HUDEP-2 (cell line): Measurements from ENCODE around the gene DNAJB9.

Source experiments
- DNase-seq, 76 experiments: peaks; one replicate each; lab custom pipeline; 2025; ENCODE audit not compliant: unreplicated experiment in 76 of 76; lab: John Stamatoyannopoulos, UW

DNAJB9 gene

DNA sequence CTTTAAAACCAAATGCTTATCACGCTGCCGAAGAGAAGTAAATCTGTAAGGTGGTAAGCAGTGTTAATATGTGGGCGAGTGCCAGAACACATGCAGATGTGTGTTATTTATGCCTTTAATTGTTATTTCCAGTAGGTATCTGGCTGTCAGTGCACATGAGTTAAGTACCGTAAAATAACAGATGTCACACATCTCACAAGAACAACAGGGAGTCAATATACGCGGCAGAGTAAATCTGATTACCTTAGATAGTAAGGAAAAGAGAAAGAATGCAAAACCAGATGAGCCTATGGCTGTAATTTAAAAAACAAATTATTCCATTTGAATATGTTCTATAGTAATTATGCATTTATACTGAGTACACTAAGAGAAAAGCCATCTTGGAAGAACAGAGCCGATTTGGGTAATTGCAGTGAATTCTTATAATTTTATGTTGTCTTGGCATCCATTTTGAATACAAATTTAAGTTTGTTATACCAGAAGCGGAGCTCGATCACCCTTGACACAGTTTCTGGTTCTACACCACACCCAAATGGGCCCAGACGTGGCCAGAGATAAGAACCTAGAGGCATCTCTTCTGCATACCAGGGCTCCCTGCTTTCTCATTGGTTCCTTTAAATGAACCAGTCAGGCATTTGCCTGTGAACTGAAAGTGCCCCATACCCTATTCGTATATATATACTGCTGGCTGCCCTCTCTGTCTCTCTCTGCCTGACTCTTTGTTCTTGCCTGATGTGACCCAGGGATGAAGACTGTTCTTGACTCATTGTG, 34.8 kb downstream of the DNAJB9 start:
- DNase-seq, result peak in 61 of 76 experiments; percentile 1 to 78 (median 32)

DNA sequence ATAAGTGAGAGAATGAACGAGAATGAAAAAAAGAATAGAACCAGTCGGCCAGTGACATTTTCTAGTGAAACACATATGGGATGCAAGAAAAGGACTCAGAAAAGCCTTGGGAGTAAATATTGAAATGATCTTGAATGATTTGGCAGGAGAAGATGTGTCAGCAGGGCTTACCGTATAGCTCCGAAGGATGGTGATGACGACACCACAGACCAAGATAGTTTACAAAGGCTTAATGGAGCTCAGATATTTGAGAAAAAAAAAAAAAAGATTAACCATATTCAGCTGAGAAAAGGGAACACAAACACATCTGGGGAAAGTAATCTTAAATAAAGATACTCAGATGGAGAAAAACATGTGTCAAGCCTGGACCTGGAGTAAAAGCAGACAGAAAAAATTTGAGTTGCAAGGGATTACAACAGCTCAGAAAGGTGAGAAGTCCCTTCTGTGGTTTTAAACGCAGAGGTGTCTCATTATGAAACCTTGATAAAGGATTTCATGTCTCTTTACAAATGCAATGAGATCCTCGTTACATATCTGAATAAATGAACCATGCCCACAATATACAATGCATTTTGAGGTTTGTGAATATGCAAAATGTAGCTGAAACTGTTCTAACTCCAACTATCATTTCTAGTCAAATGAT, 36.0 kb downstream of the DNAJB9 start:
- DNase-seq, result no peak

DNA sequence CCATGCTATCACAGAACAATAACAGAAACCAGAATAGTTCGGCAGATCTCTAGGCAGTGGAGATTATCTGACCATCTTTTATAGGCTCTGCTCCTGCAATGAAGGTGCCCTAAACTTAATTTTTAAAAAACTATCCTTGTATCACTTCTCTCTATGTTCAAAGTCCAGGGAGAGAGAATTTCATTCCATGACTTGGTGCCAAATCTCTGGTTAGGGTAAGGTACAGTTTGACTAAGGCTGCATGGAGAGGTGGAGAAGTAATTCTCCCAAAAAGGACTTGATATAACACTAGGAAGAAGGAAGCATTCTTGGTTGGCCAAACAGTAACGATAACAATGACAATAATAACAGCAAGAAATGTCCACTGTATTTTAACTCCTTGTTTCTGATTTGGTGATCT, 40.0 kb downstream of the DNAJB9 start:
- DNase-seq, result no peak

GRCh38 chr7:108611268-108611667, 41.6 kb downstream of the DNAJB9 start:
- DNase-seq, result no peak

DNA sequence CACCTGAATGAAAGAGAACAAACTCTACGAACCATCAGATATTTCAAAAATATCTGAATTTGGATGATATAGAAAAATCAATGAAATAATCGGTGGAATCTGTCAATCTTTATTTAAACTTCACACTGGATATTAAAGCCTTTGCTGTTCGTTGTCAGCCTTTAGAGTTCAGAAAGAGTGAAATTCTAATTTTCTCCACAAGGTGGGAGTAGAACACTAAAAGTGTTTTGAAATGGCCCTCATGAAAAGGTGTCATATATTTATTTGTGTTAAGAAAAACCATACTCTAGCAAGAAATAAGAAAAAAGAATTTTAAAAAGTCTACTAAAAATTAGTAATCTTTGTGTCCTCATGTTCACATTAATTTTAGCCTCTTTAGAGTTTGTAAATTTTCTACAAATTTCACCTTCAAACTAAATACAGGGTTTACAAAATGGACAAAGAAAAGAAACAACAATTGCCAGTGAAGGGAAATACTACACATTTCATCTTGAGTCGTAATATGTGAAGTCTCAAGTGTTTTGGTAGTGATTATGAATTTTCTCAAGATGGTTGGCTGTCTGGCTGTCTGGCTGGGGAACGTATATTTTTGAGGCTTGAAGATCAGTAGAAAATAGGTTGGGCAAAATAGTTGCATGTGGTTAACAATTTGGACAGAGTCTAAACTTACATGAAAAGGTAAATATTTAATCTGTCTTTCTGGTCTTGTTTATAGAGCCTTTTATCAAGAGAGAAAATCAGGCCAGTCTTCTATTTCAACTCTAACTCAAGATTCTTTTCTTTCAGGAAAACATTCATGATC, 43.7 kb downstream of the DNAJB9 start:
- peak in 20 of 76 experiments; percentile 7 to 50 (median 26) for DNase-seq

DNA sequence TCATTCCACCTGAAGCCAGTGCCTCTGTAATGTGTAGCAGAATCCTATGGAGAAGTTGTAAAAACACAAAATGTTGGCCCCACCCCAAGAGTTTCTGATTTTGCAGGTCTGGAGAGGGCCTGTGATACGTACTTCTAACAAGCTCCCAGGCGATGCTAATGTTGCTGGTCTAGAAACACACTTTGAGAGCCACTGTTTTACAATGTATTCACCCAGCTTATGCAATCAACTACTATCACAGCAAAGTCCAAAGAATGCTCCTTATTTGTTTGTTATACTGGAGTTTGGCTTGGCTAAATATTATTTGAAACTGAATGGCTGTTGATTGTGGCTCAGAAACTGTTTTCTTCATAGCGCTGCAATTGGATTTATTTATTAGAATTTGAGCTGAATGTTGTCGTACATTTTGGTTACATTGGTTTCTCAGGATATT, 44.3 kb downstream of the DNAJB9 start:
- no peak for DNase-seq

GRCh38 chr7:108614896-108615295, 45.2 kb downstream of the DNAJB9 start:
- DNase-seq, result no peak

DNA sequence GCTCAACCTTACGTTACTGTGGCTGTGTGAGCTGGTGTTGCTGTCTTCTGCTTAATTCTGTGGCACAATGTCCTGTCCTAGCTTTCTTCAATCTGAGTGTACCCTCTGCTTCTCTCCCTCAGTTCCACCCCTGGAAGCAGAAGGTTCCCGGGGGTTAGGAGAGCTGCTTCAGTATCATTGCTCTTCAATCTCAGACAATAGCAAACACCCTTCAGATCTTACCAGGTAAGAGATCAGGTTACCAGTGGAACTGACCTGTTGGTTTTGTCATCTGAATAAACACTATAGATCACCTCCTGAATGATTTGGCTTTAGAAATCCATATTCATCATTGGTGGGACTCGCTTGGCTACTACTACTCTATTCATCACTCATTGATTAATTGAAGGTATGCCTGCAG, 48.4 kb downstream of the DNAJB9 start:
- no peak for DNase-seq

DNA sequence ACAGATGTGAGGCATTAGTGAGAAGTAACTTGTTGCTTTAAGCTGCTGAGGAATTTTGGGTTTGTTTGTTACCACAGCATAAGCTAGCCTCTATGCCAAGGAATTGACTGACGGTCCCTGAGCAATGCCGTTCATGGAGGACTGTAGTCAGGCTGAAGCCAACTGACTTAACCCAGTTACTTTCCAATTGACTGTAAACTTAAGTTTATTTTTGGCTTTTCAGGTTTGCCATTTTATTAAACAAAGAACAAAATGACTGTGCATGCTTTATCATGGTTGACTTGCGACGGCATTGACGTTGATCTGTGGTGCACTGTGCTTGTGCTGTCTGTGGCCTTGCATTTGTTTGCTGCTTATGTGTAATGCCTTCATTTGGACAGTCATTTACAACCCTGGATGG, 53.5 kb downstream of the DNAJB9 start:
- no peak for DNase-seq
